AG04450 (cell line): Measurements from ENCODE around the gene KTN1. TPM values are rescaled to one million over a fixed set of nuclear protein-coding genes. Genes with fewer than 3 reads are reported as not detected.

ENCODE experiments used
- CTCF ChIA-PET: fragments of 300-600, 350-600 bp; formaldehyde crosslinking; extraction: SDS; loops from one replicate; lab custom pipeline; 2022; ENCODE audit warnings: antibody characterized with exemption, inconsistent platforms; lab: Charles Lee
- POLR2A ChIA-PET: fragments of 350-600 bp; formaldehyde crosslinking; extraction: SDS; loops from one replicate; lab custom pipeline; 2021; ENCODE audit warnings: antibody characterized with exemption, inconsistent platforms; lab: Yijun Ruan, JAX
- DNase-seq: peaks from one replicate; pipeline ENCODE4 v3.0.0-alpha.2; 2011; ENCODE audit warnings: low read depth, low spot score
- H3K27ac ChIP-seq: one replicate; pipeline ENCODE4 v1.5.1; 2012; ENCODE audit warnings: low read depth, low read length, control low read depth
- H3K27me3 ChIP-seq: one replicate; pipeline ENCODE4 v1.6.0; 2012; ENCODE audit warnings: low read length; ENCODE audit not compliant: control insufficient read depth, insufficient read depth
- H3K4me3 ChIP-seq: 2 replicates; pipeline ENCODE4 v1.5.1; 2011; ENCODE audit warnings: mild to moderate bottlenecking, low read depth, low read length, control low read depth
- H3K9me3 ChIP-seq: 2 replicates; pipeline ENCODE4 v1.5.1; 2012; ENCODE audit warnings: low read length; ENCODE audit not compliant: control insufficient read depth, insufficient read depth
- polyA plus RNA-seq: library from polyadenylated mRNA; depleted of rRNA; stranded (reverse); fragments of >200 nt; gene quantifications from 2 replicates; pipeline ENCODE4 v1.2.3, GENCODE V29; 2011
- TF ChIP-seq, protein P1 (sequence below): IDR thresholded peaks from 2 replicates; pipeline ENCODE4 v1.5.1; 2011; ENCODE audit warnings: low read depth, low read length, control low read depth, inconsistent platforms

KTN1 gene
- polyA plus RNA-seq, 1 experiment: 129 TPM

DNA sequence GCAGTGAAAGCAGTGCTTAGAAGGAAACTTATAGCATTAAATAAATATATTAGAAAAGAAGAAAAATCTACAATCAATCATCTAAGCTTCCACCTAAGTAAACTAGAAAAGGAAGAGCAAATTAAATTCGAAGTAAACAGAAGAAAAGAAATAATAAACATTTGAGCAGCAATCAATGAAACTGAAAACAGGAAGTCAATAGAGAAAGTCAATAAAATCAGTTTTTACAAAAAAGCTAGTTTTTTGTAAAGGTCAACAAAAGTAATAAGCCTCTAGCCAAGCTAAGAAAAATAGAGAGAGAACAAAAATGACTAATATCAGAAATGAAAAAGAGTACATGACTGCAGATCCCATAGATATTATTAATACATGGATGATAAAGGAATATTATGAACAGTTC lies 34.2 kb upstream of the KTN1 start:
- ChIA-PET CTCF (no interaction called here), POLR2A (no interaction called here)

GRCh38 chr14:55546212-55546874 lies 33.7 kb upstream of the KTN1 start:
- ChIA-PET CTCF (no interaction called here), POLR2A (no interaction called here)
- H3K27me3 ChIP-seq: no peaks in the 10 kb centered on the region
- no peaks in the 10 kb centered on the region for H3K9me3 ChIP-seq
- no peak overlapping the region for H3K4me3 ChIP-seq
- H3K27ac ChIP-seq: no peak overlapping the region
- TF ChIP-seq, protein P1, sequence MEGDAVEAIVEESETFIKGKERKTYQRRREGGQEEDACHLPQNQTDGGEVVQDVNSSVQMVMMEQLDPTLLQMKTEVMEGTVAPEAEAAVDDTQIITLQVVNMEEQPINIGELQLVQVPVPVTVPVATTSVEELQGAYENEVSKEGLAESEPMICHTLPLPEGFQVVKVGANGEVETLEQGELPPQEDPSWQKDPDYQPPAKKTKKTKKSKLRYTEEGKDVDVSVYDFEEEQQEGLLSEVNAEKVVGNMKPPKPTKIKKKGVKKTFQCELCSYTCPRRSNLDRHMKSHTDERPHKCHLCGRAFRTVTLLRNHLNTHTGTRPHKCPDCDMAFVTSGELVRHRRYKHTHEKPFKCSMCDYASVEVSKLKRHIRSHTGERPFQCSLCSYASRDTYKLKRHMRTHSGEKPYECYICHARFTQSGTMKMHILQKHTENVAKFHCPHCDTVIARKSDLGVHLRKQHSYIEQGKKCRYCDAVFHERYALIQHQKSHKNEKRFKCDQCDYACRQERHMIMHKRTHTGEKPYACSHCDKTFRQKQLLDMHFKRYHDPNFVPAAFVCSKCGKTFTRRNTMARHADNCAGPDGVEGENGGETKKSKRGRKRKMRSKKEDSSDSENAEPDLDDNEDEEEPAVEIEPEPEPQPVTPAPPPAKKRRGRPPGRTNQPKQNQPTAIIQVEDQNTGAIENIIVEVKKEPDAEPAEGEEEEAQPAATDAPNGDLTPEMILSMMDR: no peak
- no peak for DNase-seq

More for the DNA sequence above, 34.2 kb upstream of the KTN1 start:
- DNase-seq: no peak
- no peaks in the 10 kb centered on the region for H3K9me3 ChIP-seq
- H3K27me3 ChIP-seq: no peaks in the 10 kb centered on the region
- no peak overlapping the region for H3K4me3 ChIP-seq
- TF ChIP-seq, protein P1: no peak
- H3K27ac ChIP-seq: no peak overlapping the region

GRCh38 chr14:55547650-55548315 lies 32.2 kb upstream of the KTN1 start:
- H3K27me3 ChIP-seq: no peaks in the 10 kb centered on the region
- H3K4me3 ChIP-seq: no peak overlapping the region
- H3K9me3 ChIP-seq: no peaks in the 10 kb centered on the region; the same call in 1 of the 2 replicates
- H3K27ac ChIP-seq: no peak overlapping the region
- TF ChIP-seq, protein P1: no peak
- POLR2A ChIA-PET: interaction anchor here (0.6 kb wide), 1 partner anchor 93 kb away, joined by 5 read pairs; no protein-coding TSS in a partner anchor
- DNase-seq: no peak
- CTCF ChIA-PET: no interaction called here

DNA sequence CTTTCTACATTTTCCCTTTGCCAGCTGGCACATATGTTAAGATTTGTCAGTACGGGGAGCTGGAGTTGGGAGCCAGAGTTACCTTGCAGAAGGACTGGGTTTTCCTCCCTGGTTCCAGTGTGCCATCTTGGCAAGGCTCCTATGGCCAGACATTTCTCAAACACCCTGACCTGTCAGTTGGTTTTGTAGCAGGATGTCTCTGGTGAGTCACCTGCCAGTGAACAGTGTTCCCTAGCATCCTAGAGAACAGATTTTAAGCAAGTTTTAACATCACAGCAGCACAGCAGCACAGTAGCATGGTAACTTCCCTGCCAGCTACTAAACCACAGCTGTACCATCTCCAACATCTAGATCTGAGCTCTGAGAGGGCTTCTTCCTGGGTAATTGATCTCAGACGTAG lies 26.2 kb upstream of the KTN1 start:
- Histone ChIP-seq H3K27me3 (no peaks in the 10 kb centered on the region), H3K27ac (no peak overlapping the region), H3K4me3 (no peak overlapping the region), H3K9me3 (no peaks in the 10 kb centered on the region; the same call in 1 of the 2 replicates)
- TF ChIP-seq, protein P1: no peak
- no peak for DNase-seq
- ChIA-PET CTCF (no interaction called here), POLR2A (no interaction called here)
